GM18519 (cell line): ENCODE data around the gene HK3.

Experiments
- ATAC-seq: cut with Tn5 transposase; IDR thresholded peaks from one replicate; pipeline ENCODE4 v1.9.1; 2021; ENCODE audit warnings: mild to moderate bottlenecking, moderate library complexity; ENCODE audit not compliant: unreplicated experiment, low FRiP score

Gene HK3

GRCh38 chr5:176831425-176831824, 67.7 kb downstream of the HK3 start:
- ATAC-seq: no peak

GRCh38 chr5:176830995-176831423, 68.1 kb downstream of the HK3 start:
- ATAC-seq: no peak
